GM19468 (cell line): Measurements from ENCODE around the gene NEGR1.
"Not testable (repeated sequence)": the region's sequence is repeated elsewhere in the genome, so short reads cannot be mapped to it uniquely, and the experiment has no call there.

ENCODE experiments used
- ATAC-seq: cut with Tn5 transposase; IDR thresholded peaks from one replicate; pipeline ENCODE4 v1.9.1; 2021; ENCODE audit warnings: mild to moderate bottlenecking, moderate library complexity, moderate number of reproducible peaks; ENCODE audit not compliant: unreplicated experiment; ENCODE audit errors: extremely low read depth

NEGR1 gene

GRCh38 chr1:71967670-71968069, 314.7 kb downstream of the NEGR1 start:
- ATAC-seq = no peak

DNA sequence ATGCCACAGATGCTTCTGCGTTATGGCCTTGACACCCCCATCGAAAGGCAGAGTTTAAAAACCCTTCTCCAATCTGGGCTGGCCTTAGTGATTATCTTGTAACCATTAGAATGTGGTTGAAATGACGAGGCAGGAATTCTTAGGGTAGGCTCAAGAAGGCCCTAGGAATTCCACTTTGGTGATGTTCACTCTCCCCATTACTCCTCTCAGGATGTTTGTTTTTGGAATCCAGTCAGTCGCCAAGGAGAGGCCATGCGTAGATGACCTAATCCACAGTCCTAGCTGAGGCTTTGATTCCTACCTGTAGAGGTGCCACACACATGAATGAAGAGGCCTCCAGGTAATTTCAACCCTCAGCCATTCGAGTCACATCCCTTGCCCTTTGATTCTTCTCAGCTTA, 318.2 kb downstream of the NEGR1 start:
- no peak for ATAC-seq

DNA sequence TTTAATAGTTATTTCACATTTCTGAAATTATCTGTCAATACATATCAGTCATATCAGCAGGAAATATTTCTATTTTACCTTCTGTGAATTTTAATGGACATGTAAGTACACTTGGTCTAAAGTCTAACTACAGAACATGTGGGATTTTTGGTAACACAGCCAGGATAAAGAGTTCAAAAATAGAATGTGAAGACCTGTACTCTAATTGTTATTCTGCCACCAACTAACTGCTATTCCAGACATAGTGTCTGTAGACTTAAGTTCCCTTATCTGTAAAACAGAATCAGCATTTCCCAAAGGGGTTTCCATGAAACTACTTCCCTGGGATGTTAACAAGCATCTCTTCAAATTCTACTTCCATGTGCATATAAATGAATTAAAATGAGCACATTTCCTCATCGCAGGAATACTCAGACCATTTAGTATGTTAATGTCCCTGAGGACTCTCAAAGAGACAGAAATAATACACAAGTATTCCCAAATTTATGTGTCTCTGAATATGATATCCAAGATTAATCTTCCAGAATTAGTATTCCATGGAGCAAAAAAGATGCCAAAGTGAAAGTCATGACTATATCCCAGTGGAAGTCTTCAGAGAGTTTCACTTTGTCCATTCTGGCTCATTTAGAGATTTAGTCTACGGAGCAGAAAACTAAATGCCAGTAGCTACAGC, 325.6 kb downstream of the NEGR1 start:
- ATAC-seq = no peak

- no peak for ATAC-seq
These were observed 331.8 kb downstream of the NEGR1 start for GRCh38 chr1:71950579-71950978.

- no peak for ATAC-seq
These were observed 332.7 kb downstream of the NEGR1 start for GRCh38 chr1:71949681-71950080.

DNA sequence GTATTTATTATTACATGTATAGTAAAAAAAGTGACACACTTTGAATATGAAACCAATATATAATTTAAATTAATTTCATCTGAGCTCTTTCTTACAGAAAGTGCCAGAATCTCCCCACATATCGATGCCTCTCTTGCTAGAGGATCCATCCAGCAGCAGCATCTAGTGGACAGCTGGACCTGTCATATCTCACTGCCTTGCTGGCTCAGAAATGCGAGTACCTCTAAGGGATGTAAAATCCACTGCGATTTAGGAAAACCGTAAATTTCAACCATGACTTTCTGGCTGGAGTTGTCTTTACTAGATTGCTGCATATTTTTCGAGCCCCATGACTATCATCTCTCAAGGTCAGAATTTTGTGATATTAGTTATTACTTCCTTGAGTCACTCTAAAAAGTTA, 333.8 kb downstream of the NEGR1 start:
- ATAC-seq = no peak

- ATAC-seq = no peak
These were observed 338.3 kb downstream of the NEGR1 start for GRCh38 chr1:71944006-71944405.

- ATAC-seq = no peak
These were observed 342.1 kb downstream of the NEGR1 start for GRCh38 chr1:71940261-71940660.

GRCh38 chr1:71930511-71930910, 351.8 kb downstream of the NEGR1 start:
- ATAC-seq = no peak

- no peak for ATAC-seq
These were observed 360.3 kb downstream of the NEGR1 start for GRCh38 chr1:71921935-71922559.

GRCh38 chr1:71921204-71921603, 361.1 kb downstream of the NEGR1 start:
- no peak for ATAC-seq

- ATAC-seq = no peak
These were observed 361.8 kb downstream of the NEGR1 start for GRCh38 chr1:71920556-71920955.

GRCh38 chr1:71919811-71920509, 362.4 kb downstream of the NEGR1 start:
- ATAC-seq = no peak

GRCh38 chr1:71918630-71919029, 363.7 kb downstream of the NEGR1 start:
- ATAC-seq = no peak

- no peak for ATAC-seq
These were observed 365.4 kb downstream of the NEGR1 start for GRCh38 chr1:71916894-71917293.

GRCh38 chr1:71914626-71915025, 367.7 kb downstream of the NEGR1 start:
- no peak for ATAC-seq

- no peak for ATAC-seq
These were observed 373.4 kb downstream of the NEGR1 start for GRCh38 chr1:71908871-71909390.

DNA sequence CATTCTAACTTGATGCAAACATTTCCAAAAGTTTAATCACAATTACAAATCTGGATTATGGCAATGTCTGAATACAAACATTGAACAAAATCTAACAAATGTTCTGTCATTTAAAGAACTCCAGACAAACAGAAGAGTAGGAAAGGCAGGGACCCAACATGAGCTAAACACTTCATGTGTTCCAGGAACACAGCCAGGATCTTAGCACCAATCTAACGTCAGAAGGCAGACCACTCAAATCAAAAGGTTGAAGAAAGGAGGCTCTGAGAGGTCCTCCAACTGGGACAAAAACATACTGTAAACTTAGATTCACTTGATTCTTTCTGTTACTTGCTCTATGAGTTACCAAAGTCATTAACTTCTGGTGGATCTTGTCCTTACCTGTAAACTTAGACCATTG, 374.0 kb downstream of the NEGR1 start:
- ATAC-seq = no peak

- no peak for ATAC-seq
These were observed 382.5 kb downstream of the NEGR1 start for GRCh38 chr1:71899881-71900280.

- ATAC-seq = not testable (repeated sequence)
These were observed 394.2 kb downstream of the NEGR1 start for GRCh38 chr1:71888166-71888565.

DNA sequence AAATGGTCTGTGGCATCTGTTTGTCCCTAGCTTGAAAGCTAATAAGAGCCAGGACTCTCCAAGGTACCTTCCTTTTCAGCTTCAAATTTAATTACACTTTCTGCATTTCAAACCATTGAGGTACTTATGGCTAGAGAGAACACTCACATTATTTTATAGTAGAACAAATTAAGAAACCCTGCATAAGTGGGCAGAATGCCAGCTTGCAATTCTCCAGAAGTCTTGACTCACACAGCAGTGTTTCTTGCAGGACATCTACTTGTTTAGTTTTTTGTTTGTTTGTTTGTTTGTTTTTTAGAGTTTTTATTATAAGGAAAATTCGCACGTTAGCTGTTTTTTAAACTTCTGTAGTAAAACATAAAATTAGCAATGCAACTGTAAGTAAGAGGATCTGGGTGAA, 397.2 kb downstream of the NEGR1 start:
- ATAC-seq = no peak
